HL-60/S4 treated with retinoic acid at 250 ng/mL for 4 days and 3 days (cell line): Measurements from ENCODE around the gene CMKLR1.

Experiments
- in situ Hi-C: fragments of 300-500 bp; cut with MboI; formaldehyde crosslinking; loops from 2 replicates; pipeline ENCODE4 v1.7.0; 2022; ENCODE audit warnings: low sequenced_read_pairs

Gene CMKLR1

GRCh38 chr12:108270849-108271143 is 68.3 kb downstream of the CMKLR1 start:
- in situ Hi-C loops: no loop called here

DNA sequence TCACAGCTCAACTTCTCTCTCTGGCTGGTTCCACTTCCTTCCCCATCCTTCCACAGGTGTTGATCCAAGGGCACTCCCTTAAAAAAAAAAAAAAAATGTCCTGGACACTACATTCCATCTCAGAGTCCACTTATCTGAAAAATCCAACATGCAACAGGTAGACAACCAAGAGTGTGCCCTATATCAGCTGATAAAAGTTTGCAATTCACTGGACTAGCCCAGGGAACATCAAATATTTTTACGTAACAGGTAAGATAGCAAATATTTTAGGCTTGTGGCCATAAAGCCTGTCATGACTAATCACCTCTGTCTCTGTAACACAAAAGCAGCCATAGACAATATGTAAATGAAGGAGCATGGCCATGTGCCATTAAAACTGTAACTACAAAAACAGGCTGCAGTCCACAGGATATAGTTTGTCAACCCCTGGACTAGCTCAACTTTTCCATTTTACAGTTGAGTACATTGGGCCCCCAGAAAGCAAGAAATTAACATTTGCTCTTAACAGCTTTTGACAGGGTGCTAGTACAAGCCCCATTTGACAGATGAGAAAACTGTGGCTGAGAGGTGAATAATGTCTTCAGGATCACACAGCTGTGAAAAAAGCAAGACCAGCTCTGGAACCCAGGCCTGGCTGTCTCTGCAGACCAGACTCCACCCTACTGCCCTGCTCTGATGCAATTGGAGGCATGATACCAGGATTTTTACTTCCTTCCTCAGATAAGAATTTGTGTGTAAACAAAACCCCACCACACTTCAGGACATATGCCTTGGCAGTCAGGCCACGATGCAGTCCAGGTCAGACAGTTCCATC is 68.9 kb downstream of the CMKLR1 start:
- in situ Hi-C loops: no loop called here

DNA sequence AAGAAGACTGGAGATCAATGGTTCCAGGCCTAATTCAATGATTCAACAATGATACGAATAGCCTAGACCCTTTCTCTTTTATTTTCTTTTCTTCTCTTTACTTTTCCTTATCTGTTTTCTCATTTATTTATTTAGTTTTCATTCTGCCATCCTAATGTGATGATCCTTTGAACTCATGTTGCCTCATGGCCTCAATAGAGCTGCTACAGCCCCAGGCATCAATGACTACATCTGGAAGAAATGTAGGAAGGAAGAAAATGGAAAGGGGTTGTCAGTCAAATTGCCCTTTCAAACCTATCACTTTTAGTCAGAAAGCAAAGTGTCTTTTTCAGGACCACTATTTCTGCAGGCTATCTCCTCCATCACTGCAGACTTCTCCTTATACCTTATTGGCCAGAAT is 69.9 kb downstream of the CMKLR1 start:
- in situ Hi-C loops: no loop called here

- in situ Hi-C loops: no loop called here
These were observed 70.7 kb downstream of the CMKLR1 start for GRCh38 chr12:108268397-108268796.

GRCh38 chr12:108267450-108267849 is 71.7 kb downstream of the CMKLR1 start:
- in situ Hi-C loops: no loop called here

DNA sequence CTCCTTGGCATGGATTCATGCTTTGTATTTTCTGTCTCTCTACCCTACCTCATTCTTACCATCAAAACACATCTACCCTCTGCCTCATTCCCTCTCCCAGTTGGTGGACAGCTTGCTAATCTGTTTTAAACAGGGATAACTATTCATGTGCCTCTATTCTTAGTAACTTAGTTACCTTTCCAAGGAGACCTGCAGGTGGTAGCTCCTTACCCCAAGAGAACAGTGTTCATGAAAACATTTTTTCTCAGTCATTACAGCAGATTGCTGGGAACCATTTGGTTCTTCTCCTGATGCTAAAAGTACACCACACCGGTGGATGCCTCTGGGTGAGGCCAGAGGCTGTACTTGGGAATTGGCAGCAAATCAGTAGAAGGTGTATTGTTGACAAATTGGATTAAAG is 73.0 kb downstream of the CMKLR1 start:
- in situ Hi-C loops: no loop called here

GRCh38 chr12:108265505-108265904 is 73.6 kb downstream of the CMKLR1 start:
- in situ Hi-C loops: no loop called here

DNA sequence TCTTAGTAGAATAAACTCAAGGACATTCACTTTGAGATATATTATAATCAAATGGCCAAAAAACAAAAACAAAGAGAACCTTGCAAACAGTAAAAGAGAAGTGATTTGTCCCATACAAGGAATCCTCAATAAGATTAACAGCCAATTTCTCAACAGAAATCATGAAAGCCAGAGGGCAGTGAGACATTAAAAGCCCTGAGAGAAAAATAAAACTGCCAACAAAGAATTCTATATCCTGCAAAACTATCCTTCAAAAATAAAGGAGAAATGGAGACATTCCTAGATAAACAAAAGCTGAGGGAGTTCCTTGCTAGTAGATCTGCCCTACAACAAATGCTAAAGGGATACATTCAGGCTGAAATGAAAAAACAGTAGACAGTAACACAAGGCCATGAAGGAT is 78.1 kb downstream of the CMKLR1 start:
- in situ Hi-C loops: no loop called here

DNA sequence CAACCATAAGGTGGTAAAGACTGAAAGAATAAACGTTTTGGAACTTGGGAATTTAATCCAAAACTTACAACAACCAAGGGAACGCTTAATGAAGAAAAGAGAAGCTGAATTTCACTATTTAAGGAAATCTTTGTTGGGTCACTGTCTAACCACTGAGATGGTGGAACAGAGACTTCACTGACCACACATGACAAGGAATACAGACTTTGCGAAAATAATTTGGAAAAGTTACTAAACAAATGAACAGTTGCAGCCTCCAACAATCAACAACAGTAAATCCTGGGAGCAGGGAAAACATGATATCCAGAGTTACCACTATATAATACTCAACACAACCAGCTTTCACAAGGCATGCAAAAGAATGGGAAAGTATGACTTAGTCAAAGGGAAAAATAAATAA is 79.1 kb downstream of the CMKLR1 start:
- in situ Hi-C loops: no loop called here

DNA sequence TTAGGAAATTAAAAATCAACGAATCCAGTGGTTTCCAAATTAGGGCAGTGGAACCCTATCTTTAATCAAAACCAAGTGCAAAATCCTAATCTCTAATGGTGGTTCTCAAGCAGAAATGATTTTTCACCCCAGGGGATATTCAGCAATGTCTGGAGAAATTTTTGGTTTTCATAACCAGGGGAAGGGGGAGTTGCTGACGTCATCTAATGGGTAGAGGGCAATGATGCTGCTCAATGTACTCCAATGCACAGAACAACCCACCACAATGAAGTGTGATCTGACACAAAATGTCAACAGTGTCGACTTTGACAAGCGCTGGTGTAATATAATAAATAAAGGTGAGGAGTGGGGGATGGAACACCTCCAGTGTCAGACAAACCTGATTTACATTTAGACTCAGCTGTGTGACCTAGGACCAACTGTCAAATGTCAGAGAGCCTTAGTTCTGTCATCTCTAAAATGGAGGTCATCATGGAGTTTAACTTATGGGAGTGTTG is 81.5 kb downstream of the CMKLR1 start:
- in situ Hi-C loops: no loop called here

DNA sequence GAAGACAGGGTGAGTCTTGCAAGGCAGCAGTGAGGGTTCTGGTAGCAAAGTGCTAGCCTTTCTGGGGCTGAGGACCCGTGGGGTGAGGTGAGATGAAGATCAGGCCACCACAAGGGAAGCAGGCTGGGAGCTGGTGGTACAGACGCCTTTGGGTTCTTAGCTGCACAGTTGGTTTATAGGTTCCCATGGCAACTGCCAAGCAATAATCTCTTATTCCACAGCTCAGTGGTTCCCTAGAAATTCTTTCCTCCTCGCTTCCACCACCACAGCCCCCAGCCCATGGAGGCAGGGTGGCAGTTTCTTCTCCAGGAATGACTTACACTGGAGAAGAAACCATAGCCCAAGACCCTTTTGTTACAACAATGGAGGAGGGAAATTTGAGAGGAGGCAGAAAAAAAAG is 82.1 kb downstream of the CMKLR1 start:
- in situ Hi-C loops: no loop called here

DNA sequence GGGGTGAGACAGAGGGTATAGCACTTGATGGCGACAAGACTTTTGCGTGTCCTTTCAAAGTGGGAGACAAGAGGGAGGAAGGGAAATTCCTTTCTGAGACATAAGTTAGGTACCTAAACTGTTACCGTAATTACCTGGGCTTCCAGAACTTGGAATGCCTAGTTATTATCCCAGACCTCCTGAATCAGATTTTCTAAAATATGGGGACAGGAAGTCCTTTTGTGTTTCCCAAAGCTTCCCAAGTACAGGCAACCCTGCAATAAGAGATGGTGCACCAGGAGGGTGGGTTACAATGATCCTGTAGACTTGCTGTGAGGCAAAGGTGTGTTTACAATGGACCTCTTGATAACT is 83.9 kb downstream of the CMKLR1 start:
- in situ Hi-C loops: no loop called here

DNA sequence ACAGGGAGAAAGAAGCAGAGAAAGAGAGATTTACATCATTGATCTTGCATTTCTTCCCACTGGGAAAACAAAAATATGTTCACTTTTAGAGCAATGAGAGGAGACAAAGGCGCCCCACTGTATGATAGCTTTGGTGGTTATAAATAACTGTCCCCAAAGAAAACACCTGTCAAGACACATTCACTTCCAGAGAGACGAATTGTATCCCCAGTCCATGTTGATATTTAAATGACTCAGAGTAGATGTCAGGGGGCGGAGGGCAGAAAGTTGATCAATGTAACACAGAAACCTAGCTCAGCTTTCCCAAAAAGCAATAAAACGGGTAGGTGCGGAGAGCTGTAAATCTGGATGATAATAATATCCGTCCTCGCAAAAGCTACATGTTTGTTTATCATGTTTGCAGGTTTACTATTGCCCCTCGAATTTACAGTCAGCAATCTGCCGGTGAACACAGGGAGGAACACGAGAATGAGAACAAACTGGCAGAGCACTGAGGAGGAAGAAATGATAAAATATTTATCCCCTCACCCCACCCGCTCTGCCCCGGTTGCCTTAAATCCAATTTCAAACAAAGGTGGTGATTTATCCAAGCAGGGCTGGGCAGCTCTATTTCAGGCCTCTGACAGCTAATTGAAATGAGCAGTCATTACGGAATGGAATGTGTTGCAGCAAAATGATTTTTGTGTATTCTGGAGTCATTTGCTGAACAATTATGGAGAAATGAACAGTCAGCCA is 84.4 kb downstream of the CMKLR1 start:
- in situ Hi-C loops: no loop called here

GRCh38 chr12:108254030-108254429 is 85.1 kb downstream of the CMKLR1 start:
- in situ Hi-C loops: no loop called here

- in situ Hi-C loops: no loop called here
These were observed 85.6 kb downstream of the CMKLR1 start for GRCh38 chr12:108253540-108253939.

DNA sequence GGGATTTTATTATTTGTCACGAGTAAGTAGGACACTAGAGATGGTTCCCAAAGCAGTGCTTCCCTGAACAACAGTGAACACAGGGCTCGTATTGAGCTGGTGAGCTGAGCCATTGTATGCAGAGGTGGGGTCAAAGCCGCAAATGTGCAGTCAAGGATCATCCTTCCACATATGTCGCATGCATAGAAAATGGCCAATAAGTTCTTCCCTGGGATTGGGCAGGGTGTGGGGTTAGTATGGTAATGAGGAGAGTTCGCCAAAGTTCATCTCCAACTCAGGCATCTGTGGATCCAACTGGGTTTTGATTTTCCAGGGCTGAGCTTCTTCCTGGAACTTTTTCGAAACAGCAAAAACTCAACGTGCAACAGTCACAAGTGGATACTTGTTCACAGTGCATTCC is 86.6 kb downstream of the CMKLR1 start:
- in situ Hi-C loops: no loop called here

DNA sequence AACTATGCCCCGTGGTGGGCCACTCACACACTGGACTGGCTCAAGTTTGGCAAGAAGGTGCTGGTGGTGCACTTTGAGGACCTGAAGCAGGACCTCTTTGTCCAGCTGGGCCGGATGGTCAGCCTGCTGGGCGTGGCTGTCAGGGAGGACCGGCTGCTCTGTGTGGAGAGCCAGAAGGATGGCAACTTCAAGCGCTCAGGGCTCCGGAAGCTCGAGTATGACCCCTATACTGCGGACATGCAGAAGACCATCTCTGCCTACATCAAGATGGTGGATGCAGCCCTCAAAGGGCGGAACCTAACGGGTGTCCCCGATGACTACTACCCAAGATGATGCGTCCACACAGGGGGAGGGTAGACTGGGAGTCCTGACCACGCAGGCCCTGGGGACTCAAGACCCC is 91.1 kb downstream of the CMKLR1 start:
- in situ Hi-C loops: no loop called here

DNA sequence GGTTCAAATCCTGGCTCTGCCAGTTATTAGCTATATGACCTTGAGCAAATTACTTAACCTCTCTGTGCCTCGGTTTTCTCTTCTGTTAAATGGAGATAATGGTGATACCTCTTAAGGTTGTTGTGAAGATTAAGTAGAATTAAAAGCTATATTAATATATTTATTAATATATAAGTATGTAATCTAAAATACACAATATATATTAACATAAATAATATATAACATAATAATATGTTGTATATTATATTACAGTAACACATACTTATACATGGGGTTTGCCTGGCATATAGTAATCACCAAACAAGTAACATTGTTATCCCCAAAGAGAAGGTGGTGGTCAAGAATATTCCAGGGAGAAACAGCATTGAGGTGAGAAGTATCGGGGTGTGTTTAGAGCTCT is 92.0 kb downstream of the CMKLR1 start:
- in situ Hi-C loops: no loop called here

GRCh38 chr12:108241986-108242703 is 97.0 kb downstream of the CMKLR1 start:
- in situ Hi-C loops: no loop called here

DNA sequence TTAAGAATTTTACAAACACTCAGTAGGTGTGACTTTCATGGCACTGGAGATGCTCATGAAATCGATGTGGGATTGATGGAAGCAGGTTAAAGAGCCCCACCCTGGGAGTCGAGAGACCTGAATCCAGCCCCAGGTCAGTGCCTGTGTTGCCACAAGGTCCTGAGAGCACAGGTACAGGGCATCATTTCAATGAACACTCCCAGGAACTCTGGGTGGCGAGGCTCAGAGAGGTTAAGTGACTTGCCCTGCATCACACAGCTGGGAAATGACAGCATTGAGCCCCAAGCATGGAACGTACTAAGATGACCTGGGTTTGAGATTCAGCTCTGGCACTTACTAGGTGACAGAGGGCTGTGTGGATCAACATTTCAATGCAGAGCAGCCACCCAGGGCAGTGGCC is 98.2 kb downstream of the CMKLR1 start:
- in situ Hi-C loops: no loop called here

GRCh38 chr12:108240027-108240785 is 98.9 kb downstream of the CMKLR1 start:
- in situ Hi-C loops: no loop called here
